ENCODE results near the gene CHTF8. TPM values are rescaled to one million over a fixed set of nuclear protein-coding genes. Genes with fewer than 3 reads are reported as not detected.

Gene CHTF8
- total and polyA plus RNA-seq, 10 of the 15 experiments (the other 5 are each of a cell fraction or from before 2014, with no cell fraction given), result 18.5 to 159 (median 102) TPM

DNA sequence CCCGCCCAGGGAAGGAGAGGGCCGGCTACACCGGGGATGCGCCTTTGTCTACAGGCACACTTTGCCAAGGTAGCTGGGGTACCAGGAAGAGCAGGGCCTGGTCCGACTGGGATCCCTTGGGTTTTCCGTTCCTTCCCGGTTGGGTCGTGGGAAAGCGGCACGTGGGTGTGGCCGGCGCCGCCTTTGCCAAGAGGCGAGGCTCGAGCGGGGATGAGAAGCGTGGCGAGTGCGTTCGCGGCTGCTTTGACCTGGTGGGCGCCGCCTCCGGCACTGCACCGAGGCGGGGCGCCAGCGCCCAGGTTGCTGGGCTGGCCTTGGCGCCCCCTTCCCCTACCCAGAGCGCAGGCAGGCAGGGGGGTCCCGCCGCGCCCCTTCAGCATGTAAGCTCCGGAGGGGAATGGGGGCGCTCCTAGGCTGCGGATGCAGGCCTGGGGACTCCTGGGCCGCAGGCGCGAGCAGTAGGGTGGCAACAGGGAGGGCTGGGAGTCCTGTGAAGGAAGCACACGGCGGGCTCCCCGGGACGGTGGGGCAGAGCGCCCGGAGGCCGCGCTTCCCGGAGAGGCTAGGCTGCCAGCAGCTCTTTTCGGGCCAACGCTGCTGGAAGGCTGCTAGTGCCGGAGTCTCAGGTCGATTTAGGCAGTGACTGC is 24.9 kb downstream of the CHTF8 start:
- H3K4me1 ChIP-seq (ENCODE audit: control insufficient read depth, insufficient read depth, low read length), result peaks cover 6% of the 10 kb centered on the region
- H3K4me3 ChIP-seq, result no peak overlapping the region
- DNase-seq (ENCODE audit: low read depth, low spot score) (no peak), FAIRE-seq (no peak), ATAC-seq (no peak)
- ChIA-PET RAD21 (ENCODE audit: unreplicated experiment) (no interaction called here), SMC1A (ENCODE audit: uncharacterized antibody, unreplicated experiment) (no interaction called here), POLR2A (no interaction called here), CTCF (interaction anchor here (0.8 to 1.6 kb wide), 2 partner anchors 17 to 118 kb away, joined by 4 to 7 read pairs; no protein-coding TSS in a partner anchor)
- TF ChIP-seq RFX5 (IDR thresholded peaks at IDR 0.05; ENCODE audit: low read depth, low read length) (no peak), ZNF384 (IDR thresholded peaks at IDR 0.05; ENCODE audit: borderline replicate concordance, low read depth, low read length) (no peak), MTA2 (IDR thresholded peaks at IDR 0.05; ENCODE audit: low read depth) (no peak), KDM1A (IDR thresholded peaks at IDR 0.05; ENCODE audit: borderline replicate concordance) (no peak), MYC (IDR thresholded peaks at IDR 0.05; ENCODE audit: insufficient read depth, insufficient read length, insufficient replicate concordance, low read length, severe bottlenecking) (no peak), IKZF1 (conservative IDR thresholded peaks at IDR 0.05) (no peak), ZNF207 (IDR thresholded peaks at IDR 0.05; ENCODE audit: borderline replicate concordance) (no peak), ZNF217 (IDR thresholded peaks at IDR 0.05) (no peak), HDGF (IDR thresholded peaks at IDR 0.05) (no peak), NFIC (IDR thresholded peaks at IDR 0.05; ENCODE audit: low read depth, low read length) (no peak), RELA (IDR thresholded peaks at IDR 0.05; ENCODE audit: borderline replicate concordance, partially characterized antibody) (no peak), NFYA (IDR thresholded peaks at IDR 0.05; ENCODE audit: borderline replicate concordance, low read depth, low read length) (no peak), IKZF2 (IDR thresholded peaks at IDR 0.05) (no peak), TCF7 (IDR thresholded peaks at IDR 0.05; ENCODE audit: borderline replicate concordance) (no peak), SUPT20H (IDR thresholded peaks at IDR 0.05; ENCODE audit: borderline replicate concordance, control insufficient read depth, low read depth, low read length) (no peak), JUNB (IDR thresholded peaks at IDR 0.05) (no peak), EED (IDR thresholded peaks at IDR 0.05; ENCODE audit: low read depth) (no peak)
- TF ChIP-seq, protein P1, sequence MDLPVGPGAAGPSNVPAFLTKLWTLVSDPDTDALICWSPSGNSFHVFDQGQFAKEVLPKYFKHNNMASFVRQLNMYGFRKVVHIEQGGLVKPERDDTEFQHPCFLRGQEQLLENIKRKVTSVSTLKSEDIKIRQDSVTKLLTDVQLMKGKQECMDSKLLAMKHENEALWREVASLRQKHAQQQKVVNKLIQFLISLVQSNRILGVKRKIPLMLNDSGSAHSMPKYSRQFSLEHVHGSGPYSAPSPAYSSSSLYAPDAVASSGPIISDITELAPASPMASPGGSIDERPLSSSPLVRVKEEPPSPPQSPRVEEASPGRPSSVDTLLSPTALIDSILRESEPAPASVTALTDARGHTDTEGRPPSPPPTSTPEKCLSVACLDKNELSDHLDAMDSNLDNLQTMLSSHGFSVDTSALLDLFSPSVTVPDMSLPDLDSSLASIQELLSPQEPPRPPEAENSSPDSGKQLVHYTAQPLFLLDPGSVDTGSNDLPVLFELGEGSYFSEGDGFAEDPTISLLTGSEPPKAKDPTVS (IDR thresholded peaks at IDR 0.05; ENCODE audit: low read depth, low read length), result no peak
- H3K9me3 ChIP-seq (replicated peaks; ENCODE audit: control insufficient read depth, insufficient read depth, low read length), result no peaks in the 10 kb centered on the region
- peak overlapping the region; percentile 25 for H3K4me2 ChIP-seq (ENCODE audit: control insufficient read depth, insufficient read depth)
- no peak overlapping the region for H2AFZ ChIP-seq (ENCODE audit: control insufficient read depth, low read depth, low read length)
- H3K27me3 ChIP-seq (replicated peaks in 1 of 2; ENCODE audit: control insufficient read depth in 2 of 2, insufficient read depth in 2 of 2, low read length in 1 of 2), result peaks cover 1 to 3% of the 10 kb centered on the region in 2 experiments; a peak in 2 of 4 replicates
- H3K9ac ChIP-seq (ENCODE audit: control insufficient read depth, insufficient read depth, low read length), result no peak overlapping the region
- H3K36me3 ChIP-seq (ENCODE audit: control insufficient read depth in 2 of 2, insufficient read depth in 2 of 2, low read length in 1 of 2), result no peaks in the 10 kb centered on the region
- H3K79me2 ChIP-seq (ENCODE audit: control insufficient read depth, insufficient read depth, low read length), result no peaks in the 10 kb centered on the region
- no TSS peak for BruUV-seq (replicated peaks)
- H3K27ac ChIP-seq (ENCODE audit: control insufficient read depth, insufficient read depth), result no peak overlapping the region
- 41% methylated on average over 45 of the region's 52 CpGs for WGBS (ENCODE audit: insufficient coverage, insufficient replicate concordance, low lambda C conversion rate, missing lambda C conversion rate)
- in situ Hi-C loops (cut with MboI), result no loop called here
- H4K20me1 ChIP-seq (ENCODE audit: control insufficient read depth, insufficient read depth), result no peaks in the 10 kb centered on the region
- intact Hi-C loops (cut with micrococcal nuclease; ENCODE audit: unreplicated experiment), result no loop called here

Measured in GM12878 (cell line).